Tibial nerve (tissue), 4 donors: ENCODE data around the gene NUP93. TPM values are rescaled to one million over a fixed set of nuclear protein-coding genes. Genes with fewer than 3 reads are reported as not detected.

ENCODE experiments used
- DNase-seq, 2 donors: peaks; one replicate each; pipeline ENCODE4 v3.0.0-alpha.2; 2019; ENCODE audit warnings: low spot score in 2 of 2
- H3K27ac ChIP-seq, 4 donors: fragments of 200-600 bp; sonication (generic) in 3 of 4; one replicate each; pipeline ENCODE4 v1.5.1; 2017 to 2019; ENCODE audit warnings: mild to moderate bottlenecking in 1 of 4
- H3K27me3 ChIP-seq, 2 donors: fragments of 200-600 bp; sonication (generic) in 1 of 2; one replicate each; pipeline versions ENCODE4 v1.5.1 to v1.6.0; 2017 to 2019
- H3K36me3 ChIP-seq, 3 donors: fragments of 200-600 bp; sonication (generic); one replicate each; pipeline ENCODE4 v1.5.1; 2018 to 2019
- H3K4me1 ChIP-seq, 4 donors: fragments of 200-600 bp; sonication (generic) in 3 of 4; one replicate each; pipeline ENCODE4 v1.5.1; 2017 to 2019
- H3K4me3 ChIP-seq, 4 donors: fragments of 200-600 bp; sonication (generic) in 3 of 4; one replicate each; pipeline ENCODE4 v1.5.1; 2017 to 2019; ENCODE audit warnings: mild to moderate bottlenecking in 1 of 4, moderate library complexity in 1 of 4
- H3K9me3 ChIP-seq, 4 donors: fragments of 200-600 bp; sonication (generic) in 3 of 4; one replicate each; pipeline ENCODE4 v1.5.1; 2017 to 2019
- EP300 ChIP-seq, 2 donors: sonication (generic); formaldehyde crosslinking; IDR thresholded peaks; one replicate each; pipeline ENCODE4 v1.6.1; 2017; ENCODE audit warnings: antibody characterized with exemption in 2 of 2, mild to moderate bottlenecking in 1 of 2
- POLR2A ChIP-seq, 2 donors: fragments of 450-650 bp; IDR thresholded peaks; one replicate each; pipeline ENCODE4 v1.6.1; 2017; ENCODE audit warnings: antibody characterized with exemption in 2 of 2, mild to moderate bottlenecking in 2 of 2, moderate library complexity in 2 of 2
- WGBS, 2 donors: methylation state at CpG; one replicate each; pipeline ENCODE4 v1.1.5; 2018; 5-methylcytosine and 5-hydroxymethylcytosine counted together
- total RNA-seq, 4 donors: library from RNA; depleted of rRNA; stranded (reverse); fragments of >200 nt; gene quantifications; one replicate each; pipeline ENCODE4 v1.1.0, GENCODE V29; 2016
- TF ChIP-seq, protein P1 (sequence below), 5 experiments: fragments of 200-600 bp in 3 of 5; fragments of 450-650 bp in 2 of 5; sonication (generic) in 3 of 5; IDR thresholded peaks; one replicate each; pipeline ENCODE4 v1.5.1; 2016 to 2019; ENCODE audit warnings: antibody characterized with exemption in 5 of 5, mild to moderate bottlenecking in 3 of 5, moderate library complexity in 2 of 5

Gene NUP93
- total RNA-seq, 4 donors from 2014 or later, result 27.6 to 65.7 (median 43.8) TPM

DNA sequence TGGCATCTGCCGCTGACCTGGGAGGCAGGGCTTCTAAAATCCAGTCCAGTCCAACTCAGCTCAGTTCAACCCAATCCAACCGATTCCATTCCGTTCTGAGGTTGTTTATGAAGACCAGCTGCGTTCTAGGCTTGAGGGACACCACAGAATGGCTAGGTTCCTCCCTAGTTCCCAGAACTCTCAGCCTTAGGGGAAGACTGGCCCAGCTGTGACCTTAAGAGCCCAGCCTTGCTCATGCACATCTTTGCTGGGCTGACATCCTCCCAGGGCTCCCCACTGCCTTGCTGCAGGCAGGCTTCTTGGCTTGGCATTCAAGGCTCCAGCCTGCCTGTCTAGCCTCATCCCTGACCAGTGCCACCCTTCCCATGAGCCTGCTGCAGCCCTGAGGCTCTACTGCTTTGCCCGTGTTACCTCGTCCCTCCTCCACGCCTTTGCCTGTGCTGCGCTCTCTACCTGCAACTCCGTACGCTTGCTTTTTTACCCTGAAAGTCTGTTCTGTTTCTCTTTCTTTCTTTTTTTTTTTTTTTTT is 143.0 kb downstream of the NUP93 start:
- no peak overlapping the region for H3K4me3 ChIP-seq
- TF ChIP-seq EP300 (IDR thresholded peaks at IDR 0.05), result no peak
- TF ChIP-seq, protein P1, sequence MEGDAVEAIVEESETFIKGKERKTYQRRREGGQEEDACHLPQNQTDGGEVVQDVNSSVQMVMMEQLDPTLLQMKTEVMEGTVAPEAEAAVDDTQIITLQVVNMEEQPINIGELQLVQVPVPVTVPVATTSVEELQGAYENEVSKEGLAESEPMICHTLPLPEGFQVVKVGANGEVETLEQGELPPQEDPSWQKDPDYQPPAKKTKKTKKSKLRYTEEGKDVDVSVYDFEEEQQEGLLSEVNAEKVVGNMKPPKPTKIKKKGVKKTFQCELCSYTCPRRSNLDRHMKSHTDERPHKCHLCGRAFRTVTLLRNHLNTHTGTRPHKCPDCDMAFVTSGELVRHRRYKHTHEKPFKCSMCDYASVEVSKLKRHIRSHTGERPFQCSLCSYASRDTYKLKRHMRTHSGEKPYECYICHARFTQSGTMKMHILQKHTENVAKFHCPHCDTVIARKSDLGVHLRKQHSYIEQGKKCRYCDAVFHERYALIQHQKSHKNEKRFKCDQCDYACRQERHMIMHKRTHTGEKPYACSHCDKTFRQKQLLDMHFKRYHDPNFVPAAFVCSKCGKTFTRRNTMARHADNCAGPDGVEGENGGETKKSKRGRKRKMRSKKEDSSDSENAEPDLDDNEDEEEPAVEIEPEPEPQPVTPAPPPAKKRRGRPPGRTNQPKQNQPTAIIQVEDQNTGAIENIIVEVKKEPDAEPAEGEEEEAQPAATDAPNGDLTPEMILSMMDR (IDR thresholded peaks at IDR 0.05), result no peak
- no peak for TF ChIP-seq POLR2A (IDR thresholded peaks at IDR 0.05)
- no peaks in the 10 kb centered on the region for H3K36me3 ChIP-seq
- no peak overlapping the region for H3K27ac ChIP-seq
- no peaks in the 10 kb centered on the region for H3K9me3 ChIP-seq
- no peak for DNase-seq
- peaks cover 0 to 3% (median 0%) of the 10 kb centered on the region in 4 donors for H3K4me1 ChIP-seq
- no peaks in the 10 kb centered on the region for H3K27me3 ChIP-seq
- WGBS, 2 donors, result 92% methylated on average over 9 to 10 of the region's 10 CpGs

DNA sequence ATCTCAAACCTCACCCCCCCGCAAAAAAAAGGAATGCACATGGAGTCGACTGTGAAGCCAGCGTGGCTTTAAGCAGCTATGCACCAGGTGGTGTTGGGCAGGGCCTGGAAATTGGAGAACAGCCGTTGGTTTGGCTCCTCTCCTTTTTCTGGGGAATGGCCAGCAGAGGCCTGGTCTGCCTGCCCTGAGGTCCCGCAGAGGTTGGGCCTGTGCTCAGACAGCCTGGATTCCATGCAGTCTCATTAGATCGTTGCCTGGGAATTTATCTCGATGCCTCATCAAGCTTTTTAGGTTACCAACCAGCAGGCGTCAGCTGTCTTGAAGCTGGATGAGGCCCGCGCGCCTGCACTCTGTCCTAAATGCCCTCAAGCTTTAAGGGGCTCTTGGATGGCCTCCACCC is 144.9 kb downstream of the NUP93 start:
- H3K27me3 ChIP-seq, result no peaks in the 10 kb centered on the region
- no peaks in the 10 kb centered on the region for H3K36me3 ChIP-seq
- TF ChIP-seq EP300 (IDR thresholded peaks at IDR 0.05) (no peak), POLR2A (IDR thresholded peaks at IDR 0.05) (no peak)
- TF ChIP-seq, protein P1 (IDR thresholded peaks at IDR 0.05), result no peak
- H3K9me3 ChIP-seq, result no peaks in the 10 kb centered on the region
- peak in 1 of 2 donors; percentile 17 for DNase-seq
- H3K27ac ChIP-seq, result no peak overlapping the region
- H3K4me3 ChIP-seq, result no peak overlapping the region
- 59 to 60% methylated on average over 11 of the region's 11 CpGs for WGBS, 2 donors
- H3K4me1 ChIP-seq, result peaks cover 0 to 3% (median 0%) of the 10 kb centered on the region in 4 donors

DNA sequence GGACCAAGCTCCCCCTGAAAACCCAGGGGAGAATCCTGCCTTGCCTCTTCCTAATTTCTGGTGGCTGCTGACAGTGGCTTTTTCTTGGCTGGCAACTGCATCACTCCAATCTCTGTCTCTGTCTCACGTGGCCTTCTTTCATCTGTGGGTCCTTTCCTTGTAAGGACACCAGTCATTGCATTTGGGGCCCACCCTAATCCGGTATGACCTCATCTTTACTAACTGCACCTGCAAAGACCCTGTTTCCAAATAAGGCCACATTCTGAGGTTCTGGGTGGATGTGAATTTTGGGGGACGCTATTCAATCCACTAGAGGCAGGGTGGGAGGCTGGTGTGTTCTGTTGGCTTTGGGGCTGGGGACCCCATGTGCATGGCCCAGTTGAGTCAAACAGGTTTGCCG is 146.1 kb downstream of the NUP93 start:
- WGBS, 2 donors, result 92 to 94% methylated on average over 4 of the region's 4 CpGs
- H3K36me3 ChIP-seq, result no peaks in the 10 kb centered on the region
- no peak overlapping the region for H3K4me3 ChIP-seq
- peaks cover 0 to 3% (median 0%) of the 10 kb centered on the region in 4 donors for H3K4me1 ChIP-seq
- H3K27ac ChIP-seq, result no peak overlapping the region
- no peaks in the 10 kb centered on the region for H3K27me3 ChIP-seq
- no peak for DNase-seq
- no peak for TF ChIP-seq EP300 (IDR thresholded peaks at IDR 0.05)
- TF ChIP-seq POLR2A (IDR thresholded peaks at IDR 0.05), result no peak
- TF ChIP-seq, protein P1 (IDR thresholded peaks at IDR 0.05), result no peak
- no peaks in the 10 kb centered on the region for H3K9me3 ChIP-seq

DNA sequence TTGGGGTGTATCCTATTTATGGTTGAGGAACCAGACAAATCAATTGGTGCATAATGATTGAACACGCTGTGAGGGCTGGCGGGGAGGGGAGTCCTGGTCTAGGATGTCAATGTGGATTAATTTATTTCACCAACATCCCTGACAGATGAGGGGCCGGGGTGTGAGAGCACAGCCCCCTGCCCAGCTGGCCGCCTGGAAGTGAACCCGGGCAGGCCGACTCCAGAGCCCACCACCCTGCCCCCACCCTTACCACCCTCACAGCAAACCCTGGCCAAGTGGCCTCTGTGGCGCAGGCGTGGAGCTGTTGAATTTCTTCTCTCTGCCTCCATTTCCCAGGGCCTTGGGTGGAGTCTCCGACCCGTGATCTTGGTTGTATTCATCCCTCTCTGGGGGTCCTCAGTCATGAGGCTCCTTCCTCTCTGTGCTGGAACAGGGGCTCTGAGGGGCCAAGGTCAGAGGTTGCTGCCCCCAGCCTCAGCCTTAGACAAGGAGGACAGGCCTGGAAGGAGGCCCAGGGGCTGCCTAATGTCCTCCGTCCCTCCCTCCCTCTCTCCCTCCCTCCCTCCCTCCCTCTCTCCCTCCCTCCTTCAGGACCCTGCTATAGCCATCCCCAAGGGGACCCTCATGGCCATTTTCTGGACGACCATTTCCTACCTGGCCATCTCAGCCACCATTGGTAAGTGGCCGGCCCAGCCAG is 147.7 kb downstream of the NUP93 start:
- Histone ChIP-seq H3K36me3 (no peaks in the 10 kb centered on the region), H3K4me3 (no peak overlapping the region), H3K4me1 (peaks cover 0 to 3% (median 0%) of the 10 kb centered on the region in 4 donors), H3K27ac (no peak overlapping the region), H3K27me3 (no peaks in the 10 kb centered on the region), H3K9me3 (no peaks in the 10 kb centered on the region)
- TF ChIP-seq EP300 (IDR thresholded peaks at IDR 0.05) (no peak), POLR2A (IDR thresholded peaks at IDR 0.05) (no peak)
- TF ChIP-seq, protein P1 (IDR thresholded peaks at IDR 0.05), result no peak
- DNase-seq, result no peak
- 87 to 88% methylated on average over 13 of the region's 13 CpGs for WGBS, 2 donors

DNA sequence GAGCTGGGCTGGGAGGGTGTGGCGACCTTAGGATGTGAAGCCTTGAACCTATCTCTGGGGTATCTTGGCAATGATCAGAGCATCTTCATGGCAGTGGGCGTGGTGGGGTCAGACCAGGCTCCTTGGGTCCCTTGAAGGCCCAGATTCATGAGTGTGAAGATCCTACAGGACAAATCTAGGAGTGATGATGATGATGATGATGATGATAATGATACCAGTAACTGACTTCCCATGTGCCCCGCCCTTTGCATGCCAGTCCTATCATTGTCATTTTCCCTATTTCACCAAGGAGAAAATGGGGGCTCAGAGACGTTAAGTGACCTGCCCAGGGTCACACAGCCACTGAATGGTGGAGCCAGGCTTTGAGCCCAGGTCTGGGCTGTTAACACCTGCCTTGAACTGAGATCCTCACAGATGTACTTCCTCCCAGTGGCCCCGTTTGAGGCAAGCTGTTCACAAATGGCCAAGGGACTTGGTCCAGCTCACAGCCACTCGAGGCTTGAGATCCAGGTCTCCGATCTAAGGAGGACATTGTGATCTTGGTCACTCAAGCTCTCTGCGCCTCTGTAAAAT is 148.4 kb downstream of the NUP93 start:
- Histone ChIP-seq H3K27ac (no peak overlapping the region), H3K4me3 (no peak overlapping the region)
- TF ChIP-seq POLR2A (IDR thresholded peaks at IDR 0.05) (no peak), EP300 (IDR thresholded peaks at IDR 0.05) (no peak)
- TF ChIP-seq, protein P1 (IDR thresholded peaks at IDR 0.05), result no peak

More for the DNA sequence above, 148.4 kb downstream of the NUP93 start:
- 89 to 93% methylated on average over 8 of the region's 8 CpGs for WGBS, 2 donors
- Histone ChIP-seq H3K4me1 (peaks cover 0 to 3% (median 0%) of the 10 kb centered on the region in 4 donors), H3K27me3 (no peaks in the 10 kb centered on the region), H3K9me3 (no peaks in the 10 kb centered on the region), H3K36me3 (no peaks in the 10 kb centered on the region)
- no peak for DNase-seq
